Ammon's horn (tissue), 1 donor: Measurements from ENCODE around the gene METTL17.
A peak's percentile ranks its signal among the peaks of the same experiment; 100 is the strongest.
"Not testable (repeated sequence)": the region's sequence is repeated elsewhere in the genome, so short reads cannot be mapped to it uniquely, and the experiment has no call there.

Source experiments
- DNase-seq: peaks from one replicate; pipeline ENCODE4 v3.0.0-alpha.2; 2016; ENCODE audit warnings: low spot score

The METTL17 gene, protein sequence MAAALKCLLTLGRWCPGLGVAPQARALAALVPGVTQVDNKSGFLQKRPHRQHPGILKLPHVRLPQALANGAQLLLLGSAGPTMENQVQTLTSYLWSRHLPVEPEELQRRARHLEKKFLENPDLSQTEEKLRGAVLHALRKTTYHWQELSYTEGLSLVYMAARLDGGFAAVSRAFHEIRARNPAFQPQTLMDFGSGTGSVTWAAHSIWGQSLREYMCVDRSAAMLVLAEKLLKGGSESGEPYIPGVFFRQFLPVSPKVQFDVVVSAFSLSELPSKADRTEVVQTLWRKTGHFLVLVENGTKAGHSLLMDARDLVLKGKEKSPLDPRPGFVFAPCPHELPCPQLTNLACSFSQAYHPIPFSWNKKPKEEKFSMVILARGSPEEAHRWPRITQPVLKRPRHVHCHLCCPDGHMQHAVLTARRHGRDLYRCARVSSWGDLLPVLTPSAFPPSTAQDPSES

DNA sequence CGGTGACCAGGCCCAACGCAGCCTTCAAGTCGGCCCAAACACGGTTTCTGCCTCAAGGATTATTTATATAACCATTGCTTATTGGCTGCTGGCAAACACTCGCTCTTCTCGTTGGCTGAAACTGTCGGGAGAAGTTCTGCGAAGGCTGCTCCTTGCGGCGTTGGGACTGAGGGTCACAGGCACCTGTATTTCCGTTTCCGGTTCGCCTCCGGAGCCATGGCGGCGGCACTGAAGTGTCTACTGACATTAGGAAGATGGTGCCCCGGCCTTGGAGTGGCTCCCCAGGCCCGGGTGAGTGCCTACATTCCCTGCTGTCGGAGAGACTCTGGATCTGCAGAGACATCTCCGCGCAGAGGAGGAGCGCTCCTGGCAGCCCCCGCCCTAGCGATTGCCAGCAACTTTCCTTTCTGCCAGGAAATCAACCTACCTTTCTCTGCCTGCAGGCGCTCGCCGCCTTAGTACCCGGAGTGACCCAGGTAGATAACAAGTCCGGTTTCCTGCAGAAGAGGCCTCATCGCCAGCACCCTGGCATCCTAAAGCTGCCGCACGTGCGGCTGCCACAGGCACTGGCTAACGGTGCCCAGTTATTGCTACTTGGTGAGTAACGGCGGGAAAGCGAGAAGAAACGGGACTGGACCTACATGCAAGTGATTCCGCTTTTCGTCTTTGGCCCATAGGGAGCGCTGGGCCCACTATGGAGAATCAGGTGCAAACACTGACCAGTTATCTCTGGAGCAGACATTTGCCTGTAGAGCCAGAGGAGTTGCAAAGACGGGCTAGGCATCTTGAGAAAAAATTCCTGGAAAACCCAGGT is at the start of gene METTL17:
Gene METTL17 (plus strand): TSS at position 194 of the 814 bp plus-strand sequence. CDS start 23 bp downstream, at position 217.
- DNase-seq, result peak; percentile 96

GRCh38 chr14:20945146-20945545 is 44.6 kb upstream of the METTL17 start:
- peak; percentile 65 for DNase-seq

- DNase-seq, result not testable (repeated sequence)
Observed at GRCh38 chr14:20946707-20947106, 43.1 kb upstream of the METTL17 start.

DNA sequence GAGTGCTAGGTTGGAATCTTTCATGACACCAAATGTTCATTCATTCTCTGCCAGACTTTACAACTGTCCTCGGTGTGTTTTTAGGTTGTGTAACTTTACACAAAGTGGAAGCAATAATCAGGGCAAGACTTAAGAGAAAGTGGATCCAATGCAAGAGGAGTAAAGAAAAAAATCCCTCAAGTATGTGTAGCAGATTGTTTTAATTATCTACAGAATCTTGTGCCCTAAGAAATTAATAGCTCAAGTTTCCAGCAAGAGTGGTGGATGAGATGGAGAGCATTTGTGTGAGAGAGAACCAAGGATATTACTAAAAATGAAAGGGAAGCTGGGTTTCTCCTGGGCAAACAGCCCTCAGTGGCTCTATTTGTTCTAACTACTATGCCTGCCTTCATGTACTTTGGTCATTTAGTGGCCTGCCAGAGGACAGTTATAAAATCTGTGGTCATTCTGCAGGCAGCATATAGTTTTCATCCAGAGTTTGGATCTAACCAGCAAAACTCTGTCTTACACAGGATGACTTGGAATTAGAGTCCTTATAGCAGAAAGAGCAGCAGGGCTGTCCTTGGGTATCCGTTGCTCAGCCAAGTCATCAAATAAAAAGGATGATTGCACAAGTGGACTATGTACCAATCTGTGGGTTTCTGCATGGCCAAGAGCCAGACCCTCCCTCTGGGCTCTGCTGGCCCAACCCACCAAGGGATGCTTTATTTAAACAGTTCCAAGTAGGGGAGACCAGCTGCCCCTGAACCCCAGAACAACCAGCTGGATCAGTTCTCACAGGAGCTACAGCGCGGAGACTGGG is 34.8 kb upstream of the METTL17 start, which contains the start of gene RNASE2:
Gene RNASE2 (plus strand): TSS at position 752 of the 802 bp plus-strand sequence. CDS start 285 bp downstream, outside the sequence.
- peak; percentile 29 for DNase-seq

- DNase-seq, result not testable (repeated sequence)
Observed at GRCh38 chr14:20955538-20955873, 34.3 kb upstream of the METTL17 start.

DNA sequence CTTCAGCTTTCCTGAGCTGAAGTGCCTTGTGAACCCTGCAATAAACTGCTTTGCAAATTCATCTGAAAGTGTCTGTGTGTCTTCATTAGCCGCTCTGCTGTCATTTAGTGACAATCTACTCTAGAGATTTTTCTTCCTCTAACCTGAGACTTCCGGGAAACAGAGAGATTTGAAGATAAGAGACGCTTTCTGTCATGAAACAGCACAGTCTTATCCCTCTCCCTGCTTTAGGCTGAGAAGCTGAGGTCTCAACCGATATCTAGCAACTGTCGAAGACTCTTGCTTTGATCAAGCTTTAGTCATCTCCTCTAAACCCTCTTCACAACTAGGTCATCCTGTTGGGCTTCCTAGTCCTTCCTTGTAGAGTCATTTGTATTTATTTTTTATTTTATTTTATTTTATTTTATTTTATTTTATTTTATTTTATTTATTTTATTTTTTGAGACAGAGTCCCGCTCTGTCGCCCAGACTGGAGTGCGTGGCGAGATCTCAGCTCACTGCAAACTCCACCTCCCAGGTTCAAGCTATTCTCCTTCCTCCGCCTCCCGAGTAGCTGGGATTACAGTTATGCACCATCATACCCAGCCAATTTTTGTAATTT is 33.3 kb upstream of the METTL17 start:
- DNase-seq, result no peak

DNA sequence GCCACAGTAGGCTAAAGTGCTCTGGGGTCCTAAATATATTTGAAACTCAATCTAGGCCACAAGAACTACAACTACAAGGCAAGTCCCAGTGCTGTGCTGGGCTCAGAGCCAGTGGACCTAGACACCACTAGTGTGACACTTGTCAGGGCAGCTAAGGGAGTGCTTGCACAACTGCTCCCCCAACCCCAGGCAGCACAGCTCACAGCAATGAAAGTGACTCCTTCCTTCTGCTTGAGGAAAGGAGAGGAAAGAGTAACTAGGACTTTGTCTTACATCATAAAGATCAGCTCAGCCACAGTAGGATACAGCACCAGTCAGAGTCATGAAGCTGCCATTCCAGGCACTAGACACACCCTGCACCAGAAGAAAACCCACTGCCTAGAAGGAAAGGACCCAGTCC is 30.8 kb upstream of the METTL17 start:
- DNase-seq, result not testable (repeated sequence)

DNA sequence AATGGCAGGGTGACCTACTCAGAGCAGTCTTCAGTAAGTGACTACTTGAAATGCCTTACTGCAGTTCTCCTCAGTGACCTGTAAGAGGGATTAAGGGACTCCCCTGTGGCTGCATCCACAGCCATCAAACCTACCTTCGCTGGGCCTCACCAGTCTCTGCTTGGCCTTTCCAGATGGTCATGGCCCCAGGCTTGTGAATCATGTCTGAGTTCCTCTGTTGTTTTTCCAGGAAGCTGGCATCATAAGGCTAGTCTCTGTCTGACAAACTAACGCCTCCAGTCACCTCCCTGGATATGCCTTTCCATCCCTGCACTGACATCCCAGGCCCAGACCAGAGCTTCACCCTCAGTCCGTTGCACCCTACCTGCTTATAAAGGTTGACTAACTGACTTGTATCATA is 20.4 kb upstream of the METTL17 start:
- DNase-seq, result no peak

GRCh38 chr14:20970647-20970982 is 19.2 kb upstream of the METTL17 start:
- DNase-seq, result no peak

GRCh38 chr14:20970983-20971704 is 18.6 kb upstream of the METTL17 start:
- DNase-seq, result peak; percentile 89

- DNase-seq, result no peak
Observed at GRCh38 chr14:20971705-20972021, 18.1 kb upstream of the METTL17 start.

DNA sequence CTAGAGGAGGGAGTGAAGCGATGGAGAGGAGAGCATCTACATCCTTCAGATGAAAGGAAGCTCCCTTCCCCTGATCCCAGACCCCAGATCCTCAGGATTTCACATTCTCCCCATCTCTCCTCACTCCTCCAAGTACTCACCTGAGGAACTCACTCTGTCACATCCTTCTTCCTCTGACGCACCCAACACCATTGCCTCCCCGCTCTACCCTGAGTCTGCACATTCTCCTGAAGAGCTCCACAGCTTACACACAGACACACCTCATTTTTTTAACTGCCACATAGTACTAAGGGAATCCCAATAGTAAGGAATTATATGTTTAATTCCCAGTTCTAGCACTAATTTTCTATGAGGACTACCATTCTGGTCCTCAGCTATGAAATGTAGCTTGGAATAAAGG is 16.3 kb upstream of the METTL17 start:
- no peak for DNase-seq

DNA sequence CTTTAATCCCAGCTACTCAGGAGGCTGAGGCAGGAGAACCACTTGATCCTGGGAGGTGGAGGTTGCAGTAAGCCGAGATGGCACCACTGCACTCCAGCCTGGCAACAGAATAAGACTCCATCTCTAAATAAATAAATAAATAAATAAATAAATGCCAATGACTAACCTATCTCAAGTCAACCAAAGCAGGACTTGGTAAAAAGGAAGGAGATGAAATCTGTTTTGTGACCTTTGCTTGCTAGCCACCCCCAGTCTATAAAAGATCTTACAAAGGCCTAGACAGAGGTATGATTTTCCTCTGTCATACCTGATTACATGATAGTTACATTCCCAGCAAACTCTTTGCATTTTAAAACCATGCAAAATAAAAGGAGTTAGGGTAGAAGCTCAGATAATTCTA is 13.5 kb upstream of the METTL17 start:
- no peak for DNase-seq

DNA sequence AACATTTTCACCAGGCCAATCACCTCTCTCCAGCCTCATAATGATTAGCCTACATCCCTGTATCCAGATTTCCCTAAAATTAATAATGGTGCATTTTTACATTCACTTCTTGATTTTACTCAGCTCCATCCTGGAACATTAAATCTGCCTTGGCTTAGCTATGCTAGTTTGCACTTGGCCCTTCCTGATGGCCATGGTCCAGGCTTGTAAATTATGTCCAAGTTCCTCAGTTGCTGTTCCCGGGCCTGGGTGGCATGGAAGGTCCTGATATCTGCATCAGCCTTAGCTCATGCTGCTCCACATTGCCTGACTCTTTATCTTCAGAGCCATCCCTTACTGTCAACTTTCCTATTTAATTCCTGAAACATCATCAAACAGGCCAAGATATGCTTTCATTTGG is 11.1 kb upstream of the METTL17 start:
- no peak for DNase-seq

DNA sequence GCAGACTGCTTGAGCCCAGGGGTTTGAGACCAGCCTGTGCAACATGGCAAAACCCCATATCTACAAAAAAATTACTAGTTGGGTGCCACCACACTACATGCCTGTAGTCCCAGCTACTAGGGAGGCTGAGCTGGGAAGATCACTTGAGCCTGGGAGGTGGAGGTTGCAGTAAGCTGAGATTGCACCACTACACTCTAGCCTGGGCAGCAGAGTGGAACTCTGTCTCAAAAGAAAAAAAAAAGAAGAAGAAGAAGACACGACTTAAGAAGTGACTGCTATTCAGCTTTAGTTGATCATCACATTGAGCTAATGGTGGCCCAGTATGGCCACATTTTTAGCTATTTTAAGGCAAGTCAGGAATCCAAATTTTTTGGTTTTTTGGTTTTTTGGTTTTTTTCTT is 8.9 kb upstream of the METTL17 start:
- no peak for DNase-seq

GRCh38 chr14:20982646-20983369 is 7.0 kb upstream of the METTL17 start:
- DNase-seq, result no peak

DNA sequence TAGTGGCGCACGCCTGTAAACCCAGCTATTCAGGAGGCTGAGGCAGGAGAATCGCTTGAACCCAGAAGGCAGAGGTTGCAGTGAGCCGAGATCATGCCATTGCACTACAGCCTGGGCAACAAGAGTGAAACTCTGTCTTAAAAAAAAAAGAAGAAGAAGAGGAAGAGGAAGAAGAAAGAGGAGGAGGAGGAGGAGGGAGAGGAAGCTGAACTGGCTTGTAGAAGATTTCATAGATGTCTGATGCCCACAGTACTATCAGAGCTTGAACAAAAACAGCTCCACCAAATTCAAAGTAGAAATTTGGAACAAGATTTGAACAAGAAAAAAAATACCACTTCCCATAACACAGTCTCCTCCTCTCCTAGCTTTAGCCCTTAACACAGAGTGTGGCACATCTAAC is 4.1 kb upstream of the METTL17 start:
- DNase-seq, result not testable (repeated sequence)

- DNase-seq, result peak; percentile 5
Observed at GRCh38 chr14:20986811-20987210, 3.0 kb upstream of the METTL17 start.

GRCh38 chr14:20988717-20989470 is 886 bp upstream of the METTL17 start:
- peak; percentile 8 for DNase-seq

DNA sequence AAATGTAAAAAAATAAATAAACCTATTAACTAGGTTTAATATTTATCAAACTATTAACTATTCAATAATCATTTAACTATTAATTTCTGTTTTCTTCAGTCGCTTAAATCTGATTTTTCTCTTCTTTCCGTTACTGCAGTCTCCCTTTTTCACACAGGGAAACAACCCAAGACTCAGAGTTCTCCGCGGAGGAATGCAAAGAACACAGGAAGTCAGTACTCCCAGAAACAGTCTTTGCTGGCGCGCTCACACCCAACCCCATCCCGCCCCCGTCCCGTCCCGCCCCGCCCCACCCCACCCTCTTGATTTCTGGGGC is 351 bp upstream of the METTL17 start:
- DNase-seq, result no peak
